ENCODE data around the gene YWHAH. TPM values are rescaled to one million over a fixed set of nuclear protein-coding genes. Genes with fewer than 3 reads are reported as not detected.
A peak's percentile ranks its signal among the peaks of the same experiment; 100 is the strongest.

The YWHAH gene
- total RNA-seq (2013), result 100.0 TPM
- polyA plus RNA-seq (100 to 1,000 TPM in 2 of 3 donors, 10 to 100 TPM in 1; 59.5 to 136 (median 132) TPM), polyA minus RNA-seq (39.5 and 68.8 TPM in 2 replicates), total RNA-seq (19.1 to 66.6 (median 31.4) reads per million in 11 experiments)

- H3K4me3 Mint-ChIP-seq, result peak within 1 kb of the TSS in 1 of 2 donors; percentile 93
- peaks cover 9 to 13% of the 10 kb centered on the region in 2 donors for H3K36me3 Mint-ChIP-seq
- Histone ChIP-seq H4K20me1 (ENCODE audit: insufficient read depth, low read length) (peaks cover 42% of the 10 kb centered on the region), H3K36me3 (replicated peaks in 1 of 2; ENCODE audit: control insufficient read depth in 1 of 2, insufficient read depth in 2 of 2, low read length in 2 of 2) (peaks cover 8 to 18% of the 10 kb centered on the region in 2 donors), H3K4me2 (replicated peaks; ENCODE audit: extremely low read depth, low read length, poor library complexity, severe bottlenecking) (peak within 1 kb of the TSS; percentile 99), H3K79me2 (ENCODE audit: insufficient read depth, low read length) (peaks cover 46% of the 10 kb centered on the region), H3K4me3 (replicated peaks in 1 of 3; ENCODE audit: low read depth in 2 of 3, low read length in 3 of 3) (peak within 1 kb of the TSS; percentile 79 to 99 (median 96)), H3K4me1 (ENCODE audit: control insufficient read depth in 1 of 2, insufficient read depth in 2 of 2, low read length in 2 of 2) (peaks cover 40 to 49% of the 10 kb centered on the region in 2 donors), H2AFZ (ENCODE audit: insufficient read depth, low read depth, low read length, poor library complexity, severe bottlenecking) (peak within 1 kb of the TSS; percentile 90), H3K9me3 (replicated peaks in 1 of 2; ENCODE audit: control insufficient read depth in 1 of 2, insufficient read depth in 1 of 2, low read length in 2 of 2) (no peaks in the 10 kb centered on the region), H3K27me3 (ENCODE audit: control insufficient read depth in 2 of 2, insufficient read depth in 2 of 2, low read length in 2 of 2) (no peaks in the 10 kb centered on the region), H3K27ac (ENCODE audit: low read depth in 1 of 2, low read length in 2 of 2) (peak within 1 kb of the TSS; percentile 79 to 85), H3K9ac (ENCODE audit: insufficient read depth, low read length, poor library complexity, severe bottlenecking) (peak within 1 kb of the TSS; percentile 78)
- peak within 1 kb of the TSS; percentile 87 to 96 (median 94) for H3K27ac Mint-ChIP-seq
- WGBS (ENCODE audit: insufficient coverage), result under 1% methylated on average over 69 of the region's 86 CpGs
- TF ChIP-seq CTCF (IDR thresholded peaks at IDR 0.05), result no peak
- intact Hi-C loops (cut with micrococcal nuclease), result loop anchor here (5.0 to 10.0 kb wide), 4 partner anchors 189 to 309 kb away; partner anchors contain the start of genes DEPDC5 (in 2 of the 2), PISD (in 2 of the 2) and PRR14L (in 2 of the 2)
- DNase-seq, result peak; percentile 92 to 95 (median 93)
- H3K9me3 Mint-ChIP-seq, result no peaks in the 10 kb centered on the region
- H3K27me3 Mint-ChIP-seq (ENCODE audit: low read depth in 3 of 3), result peaks cover 0 to 3% (median 0%) of the 10 kb centered on the region in 3 donors
- peaks cover 34% of the 10 kb centered on the region for H3K4me1 Mint-ChIP-seq
Measured at GRCh38 chr22:31943978-31944699, at the start of gene YWHAH. Gene YWHAH (plus strand): TSS chr22:31944535. CDS start chr22:31944734, 199 bp downstream.

- H3K27ac Mint-ChIP-seq, result peak overlapping the region in 2 of 7 donors; percentile 50 to 71
- H3K4me3 ChIP-seq (replicated peaks in 1 of 3; ENCODE audit: low read depth in 2 of 3, low read length in 3 of 3), result no peak overlapping the region
- H3K4me1 Mint-ChIP-seq, result no peaks in the 10 kb centered on the region
- no peaks in the 10 kb centered on the region for H3K4me1 ChIP-seq (ENCODE audit: control insufficient read depth in 1 of 2, insufficient read depth in 2 of 2, low read length in 2 of 2)
- H3K27ac ChIP-seq (ENCODE audit: low read depth in 1 of 2, low read length in 2 of 2), result peak overlapping the region in 1 of 2 donors; percentile 4
- no peaks in the 10 kb centered on the region for H4K20me1 ChIP-seq (ENCODE audit: insufficient read depth, low read length)
- no peak for TF ChIP-seq CTCF (IDR thresholded peaks at IDR 0.05)
- H3K4me2 ChIP-seq (replicated peaks; ENCODE audit: extremely low read depth, low read length, poor library complexity, severe bottlenecking), result no peak overlapping the region
- no peak for DNase-seq
- peaks cover 0 to 1% (median 0%) of the 10 kb centered on the region in 7 donors for H3K9me3 Mint-ChIP-seq
- H3K36me3 Mint-ChIP-seq, result peaks cover 64 to 88% of the 10 kb centered on the region in 2 donors
- H3K4me3 Mint-ChIP-seq, result no peak overlapping the region
- H3K9me3 ChIP-seq (replicated peaks in 1 of 2; ENCODE audit: control insufficient read depth in 1 of 2, insufficient read depth in 1 of 2, low read length in 2 of 2), result no peaks in the 10 kb centered on the region
- no peaks in the 10 kb centered on the region for H3K79me2 ChIP-seq (ENCODE audit: insufficient read depth, low read length)
- no peak overlapping the region for H2AFZ ChIP-seq (ENCODE audit: insufficient read depth, low read depth, low read length, poor library complexity, severe bottlenecking)
- H3K27me3 Mint-ChIP-seq (ENCODE audit: low read depth in 3 of 3), result no peaks in the 10 kb centered on the region
- WGBS (ENCODE audit: insufficient coverage), result 100% methylated on average over 1 of the region's 2 CpGs
- H3K9ac ChIP-seq (ENCODE audit: insufficient read depth, low read length, poor library complexity, severe bottlenecking), result no peak overlapping the region
- intact Hi-C loops (cut with micrococcal nuclease), result no loop called here
- peaks cover 54 to 91% of the 10 kb centered on the region in 2 donors for H3K36me3 ChIP-seq (replicated peaks in 1 of 2; ENCODE audit: control insufficient read depth in 1 of 2, insufficient read depth in 2 of 2, low read length in 2 of 2)
- H3K27me3 ChIP-seq (ENCODE audit: control insufficient read depth in 2 of 2, insufficient read depth in 2 of 2, low read length in 2 of 2), result no peaks in the 10 kb centered on the region
Measured at GRCh38 chr22:31895411-31896123, 48.8 kb upstream of the YWHAH start.

Measured in CD14-positive monocyte (primary cell).